GM10266 (cell line): ENCODE measurements around the gene TBK1.

ENCODE experiments used
- DNase-seq: peaks from one replicate; pipeline ENCODE4 v3.0.0; 2012; ENCODE audit errors: extremely low spot score
- CTCF ChIP-seq: IDR thresholded peaks from 2 replicates; pipeline ENCODE4 v1.5.1; 2012; ENCODE audit warnings: mild to moderate bottlenecking, low read depth; ENCODE audit not compliant: control insufficient read depth, insufficient read depth; ENCODE audit errors: missing control alignments

Gene TBK1

GRCh38 chr12:64544371-64545080 lies 92.6 kb downstream of the TBK1 start:
- TF ChIP-seq CTCF, result no peak

DNA sequence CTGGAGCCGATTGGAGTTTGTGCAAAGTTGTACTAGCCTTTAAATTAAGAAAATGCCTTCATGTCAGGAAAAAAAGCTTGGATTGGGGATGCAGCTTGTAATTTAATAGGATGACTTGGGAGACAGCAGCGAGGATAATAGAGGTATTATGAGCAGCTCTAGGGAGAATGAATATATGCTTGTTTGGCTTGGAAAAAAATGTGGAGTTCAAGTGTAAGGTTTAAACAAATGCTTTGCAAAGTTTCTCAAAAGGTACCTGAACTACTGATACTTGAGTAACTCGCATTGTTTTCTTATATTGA lies 93.1 kb downstream of the TBK1 start:
- no peak for DNase-seq
- TF ChIP-seq CTCF, result no peak

More at GRCh38 chr12:64544371-64545080, 92.6 kb downstream of the TBK1 start:
- no peak for DNase-seq

GRCh38 chr12:64549108-64549507 lies 97.2 kb downstream of the TBK1 start:
- TF ChIP-seq CTCF, result no peak
- DNase-seq, result no peak

GRCh38 chr12:64550755-64551154 lies 98.8 kb downstream of the TBK1 start:
- TF ChIP-seq CTCF, result no peak
- DNase-seq, result no peak

GRCh38 chr12:64551676-64552075 lies 99.8 kb downstream of the TBK1 start:
- TF ChIP-seq CTCF, result no peak
- DNase-seq, result no peak
